HG02943 (cell line): ENCODE results near the gene USF1.
"Not testable (repeated sequence)": the region's sequence is repeated elsewhere in the genome, so short reads cannot be mapped to it uniquely, and the experiment has no call there.

Experiments
- ATAC-seq: cut with Tn5 transposase; IDR thresholded peaks from one replicate; pipeline ENCODE4 v1.9.1; 2021; ENCODE audit warnings: mild to moderate bottlenecking, low read depth, moderate library complexity; ENCODE audit not compliant: unreplicated experiment

USF1 gene

GRCh38 chr1:160997323-160998038 lies 48.3 kb downstream of the USF1 start:
- ATAC-seq = no peak

DNA sequence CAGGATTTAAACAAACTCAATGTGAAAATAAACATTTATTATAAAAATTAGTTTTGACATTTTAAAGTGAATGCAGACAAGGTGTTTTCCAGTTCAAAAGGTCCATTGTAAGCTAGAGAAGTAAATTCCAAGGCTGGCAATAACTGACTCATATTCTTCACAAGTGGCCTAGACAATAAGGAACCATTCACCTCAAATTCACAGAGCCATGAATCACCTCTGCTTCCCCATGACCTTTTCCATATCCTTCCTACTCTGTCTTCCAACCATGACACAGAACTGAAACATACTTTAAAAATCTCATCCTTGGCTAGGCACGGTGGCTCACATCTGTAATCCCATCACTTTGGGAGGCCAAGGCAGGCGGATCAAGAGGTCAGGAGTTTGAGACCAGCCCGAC lies 49.6 kb downstream of the USF1 start:
- ATAC-seq = no peak

- no peak for ATAC-seq
Observed at GRCh38 chr1:160993544-160994193, 52.1 kb downstream of the USF1 start.

DNA sequence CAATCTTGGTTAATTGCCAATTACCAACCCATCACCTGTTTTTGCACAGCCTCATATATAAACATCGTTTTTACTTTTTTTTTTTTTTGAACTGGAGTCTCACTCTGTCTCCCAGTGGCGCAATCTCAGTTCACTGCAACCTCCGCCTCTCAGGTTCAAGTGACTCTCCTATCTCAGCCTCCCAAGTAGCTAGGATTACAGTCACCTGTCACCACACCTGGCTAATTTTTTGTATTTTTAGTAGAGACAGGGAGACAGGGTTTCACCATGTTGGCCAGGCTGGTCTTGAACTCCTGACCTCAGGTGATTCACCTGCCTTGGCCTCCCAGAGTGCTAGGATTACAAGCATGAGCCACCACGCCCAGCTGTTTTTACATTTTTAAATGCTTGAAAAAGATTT lies 53.7 kb downstream of the USF1 start:
- not testable (repeated sequence) for ATAC-seq
